HG03571 (cell line): Measurements from ENCODE around the gene FIBIN.
"Not testable (repeated sequence)": the region's sequence is repeated elsewhere in the genome, so short reads cannot be mapped to it uniquely, and the experiment has no call there.

ENCODE experiments used
- ATAC-seq: cut with Tn5 transposase; IDR thresholded peaks from one replicate; pipeline ENCODE4 v1.9.1; 2021; ENCODE audit not compliant: unreplicated experiment

FIBIN gene

GRCh38 chr11:26993965-26994457 lies at the start of gene FIBIN:
Gene FIBIN (plus strand): TSS chr11:26994112. CDS start chr11:26994527, 415 bp downstream.
- ATAC-seq = no peak

- no peak for ATAC-seq
Measured at GRCh38 chr11:26944866-26945664, 48.8 kb upstream of the FIBIN start.

GRCh38 chr11:26946257-26946716 lies 47.6 kb upstream of the FIBIN start:
- no peak for ATAC-seq

- no peak for ATAC-seq
Measured at GRCh38 chr11:26947379-26947844, 46.5 kb upstream of the FIBIN start.

GRCh38 chr11:26947904-26948639 lies 45.8 kb upstream of the FIBIN start:
- ATAC-seq = no peak

- ATAC-seq = no peak
Measured at GRCh38 chr11:26948881-26949280, 45.0 kb upstream of the FIBIN start.

GRCh38 chr11:26949846-26950245 lies 44.1 kb upstream of the FIBIN start:
- no peak for ATAC-seq

- no peak for ATAC-seq
Measured at GRCh38 chr11:26950260-26950719, 43.6 kb upstream of the FIBIN start.

- no peak for ATAC-seq
Measured at GRCh38 chr11:26951809-26952515, 42.0 kb upstream of the FIBIN start.

- no peak for ATAC-seq
Measured at GRCh38 chr11:26953770-26954392, 40.0 kb upstream of the FIBIN start.

- ATAC-seq = no peak
Measured at GRCh38 chr11:26958005-26958701, 35.8 kb upstream of the FIBIN start.

- ATAC-seq = no peak
Measured at GRCh38 chr11:26958702-26959049, 35.2 kb upstream of the FIBIN start.

GRCh38 chr11:26960281-26960680 lies 33.6 kb upstream of the FIBIN start:
- ATAC-seq = no peak

GRCh38 chr11:26963764-26964163 lies 30.1 kb upstream of the FIBIN start:
- ATAC-seq = no peak

GRCh38 chr11:26964339-26964738 lies 29.6 kb upstream of the FIBIN start:
- no peak for ATAC-seq

GRCh38 chr11:26964847-26965485 lies 28.9 kb upstream of the FIBIN start:
- not testable (repeated sequence) for ATAC-seq

- ATAC-seq = no peak
Measured at GRCh38 chr11:26971961-26972360, 22.0 kb upstream of the FIBIN start.

- ATAC-seq = no peak
Measured at GRCh38 chr11:26974069-26974783, 19.7 kb upstream of the FIBIN start.

GRCh38 chr11:26974996-26975395 lies 18.9 kb upstream of the FIBIN start:
- ATAC-seq = no peak
